Large intestine (tissue), 3 donors: Measurements from ENCODE around the gene HS3ST6. TPM values are rescaled to one million over a fixed set of nuclear protein-coding genes. Genes with fewer than 3 reads are reported as not detected.
"Not testable (repeated sequence)": the region's sequence is repeated elsewhere in the genome, so short reads cannot be mapped to it uniquely, and the experiment has no call there.

Experiments
- DNase-seq, 2 donors: peaks; one replicate each; pipeline versions ENCODE4 v3.0.0 to v3.0.0-alpha.2; 2013
- H3K27ac ChIP-seq: one replicate; pipeline ENCODE4 v1.5.1; 2013; ENCODE audit warnings: low read length
- H3K27me3 ChIP-seq: 2 replicates; pipeline ENCODE4 v1.6.1; 2013; ENCODE audit warnings: low read length; ENCODE audit not compliant: control insufficient read depth, insufficient read depth
- H3K36me3 ChIP-seq: 2 replicates; pipeline ENCODE4 v1.6.1; 2013; ENCODE audit warnings: low read length; ENCODE audit not compliant: control insufficient read depth, insufficient read depth
- H3K4me1 ChIP-seq: one replicate; pipeline ENCODE4 v1.6.1; 2013; ENCODE audit warnings: low read length; ENCODE audit not compliant: control insufficient read depth, insufficient read depth
- H3K4me3 ChIP-seq: one replicate; pipeline ENCODE4 v1.5.1; 2013; ENCODE audit warnings: low read length
- H3K9me3 ChIP-seq: one replicate; pipeline ENCODE4 v1.6.1; 2013; ENCODE audit warnings: mild to moderate bottlenecking, low read depth, low read length, moderate library complexity; ENCODE audit not compliant: control insufficient read depth
- WGBS: methylation state at CpG from one replicate; pipeline ENCODE4 v1.1.5; 2013; ENCODE audit warnings: low lambda C conversion rate; ENCODE audit not compliant: insufficient coverage; 5-methylcytosine and 5-hydroxymethylcytosine counted together
- polyA plus RNA-seq: library from polyadenylated mRNA; unstranded; fragments of 120-200 nt; gene quantifications from one replicate; pipeline ENCODE4 v1.2.1, GENCODE V29; 2013

HS3ST6 gene
- polyA plus RNA-seq, 1 donor = 0.04 TPM

GRCh38 chr16:1923299-1924034, 5.3 kb upstream of the HS3ST6 start:
- Histone ChIP-seq H3K27ac (no peak overlapping the region), H3K4me1 (peaks cover 14% of the 10 kb centered on the region), H3K27me3 (peaks cover 49% of the 10 kb centered on the region), H3K36me3 (no peaks in the 10 kb centered on the region), H3K4me3 (no peak overlapping the region), H3K9me3 (peaks cover 6% of the 10 kb centered on the region)
- peak; percentile 49 to 68 for DNase-seq
- no CpG with 5 or more reads among the region's 24 CpGs for WGBS

DNA sequence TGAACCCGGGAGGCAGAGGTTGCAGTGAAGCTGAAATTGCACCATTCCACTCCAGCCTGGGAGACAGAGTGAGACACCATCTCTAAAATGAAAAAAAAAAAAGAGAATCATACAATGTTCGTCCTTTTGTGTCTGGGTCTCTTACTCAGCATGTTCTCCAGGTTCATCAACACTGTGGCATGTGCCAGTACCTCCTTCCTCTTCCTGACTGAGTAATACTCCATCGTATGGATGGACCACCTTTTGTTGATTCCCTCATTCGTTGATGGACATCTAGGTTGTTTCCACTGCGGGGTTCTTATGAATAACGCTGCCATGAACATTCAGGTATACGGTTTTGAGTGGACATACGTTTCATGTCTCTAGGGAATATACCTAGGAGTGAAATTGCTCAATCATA, 4.1 kb upstream of the HS3ST6 start:
- Histone ChIP-seq H3K9me3 (peaks cover 10% of the 10 kb centered on the region), H3K4me1 (peaks cover 14% of the 10 kb centered on the region), H3K36me3 (no peaks in the 10 kb centered on the region), H3K27me3 (peaks cover 55% of the 10 kb centered on the region), H3K27ac (no peak overlapping the region), H3K4me3 (no peak overlapping the region)
- no peak for DNase-seq
- 100% methylated on average over 1 of the region's 8 CpGs for WGBS

- Histone ChIP-seq H3K36me3 (no peaks in the 10 kb centered on the region), H3K9me3 (peaks cover 10% of the 10 kb centered on the region), H3K27ac (no peak overlapping the region), H3K27me3 (peaks cover 71% of the 10 kb centered on the region), H3K4me3 (no peak overlapping the region), H3K4me1 (peaks cover 14% of the 10 kb centered on the region)
- WGBS = no CpG with 5 or more reads among the region's 15 CpGs
- no peak for DNase-seq
Observed at GRCh38 chr16:1920727-1921171, 2.5 kb upstream of the HS3ST6 start.

DNA sequence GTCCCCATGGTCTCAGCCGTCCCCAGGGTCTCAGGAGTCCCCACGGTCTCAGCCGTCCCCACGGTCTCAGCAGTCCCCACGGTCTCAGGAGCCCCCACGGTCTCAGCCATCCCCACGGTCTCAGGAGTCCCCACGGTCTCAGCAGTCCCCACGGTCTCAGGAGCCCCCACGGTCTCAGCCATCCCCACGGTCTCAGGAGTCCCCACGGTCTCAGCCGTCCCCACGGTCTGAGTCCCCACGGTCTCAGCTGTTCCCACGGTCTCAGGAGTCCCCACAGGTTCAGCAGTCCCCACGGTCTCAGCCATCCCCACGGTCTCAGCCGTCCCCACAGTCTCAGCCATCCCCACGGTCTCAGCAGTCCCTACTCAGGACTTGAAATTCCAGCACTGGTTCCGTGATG, 1.9 kb upstream of the HS3ST6 start:
- DNase-seq = not testable (repeated sequence)
- WGBS = 95% methylated on average over 5 of the region's 21 CpGs

DNA sequence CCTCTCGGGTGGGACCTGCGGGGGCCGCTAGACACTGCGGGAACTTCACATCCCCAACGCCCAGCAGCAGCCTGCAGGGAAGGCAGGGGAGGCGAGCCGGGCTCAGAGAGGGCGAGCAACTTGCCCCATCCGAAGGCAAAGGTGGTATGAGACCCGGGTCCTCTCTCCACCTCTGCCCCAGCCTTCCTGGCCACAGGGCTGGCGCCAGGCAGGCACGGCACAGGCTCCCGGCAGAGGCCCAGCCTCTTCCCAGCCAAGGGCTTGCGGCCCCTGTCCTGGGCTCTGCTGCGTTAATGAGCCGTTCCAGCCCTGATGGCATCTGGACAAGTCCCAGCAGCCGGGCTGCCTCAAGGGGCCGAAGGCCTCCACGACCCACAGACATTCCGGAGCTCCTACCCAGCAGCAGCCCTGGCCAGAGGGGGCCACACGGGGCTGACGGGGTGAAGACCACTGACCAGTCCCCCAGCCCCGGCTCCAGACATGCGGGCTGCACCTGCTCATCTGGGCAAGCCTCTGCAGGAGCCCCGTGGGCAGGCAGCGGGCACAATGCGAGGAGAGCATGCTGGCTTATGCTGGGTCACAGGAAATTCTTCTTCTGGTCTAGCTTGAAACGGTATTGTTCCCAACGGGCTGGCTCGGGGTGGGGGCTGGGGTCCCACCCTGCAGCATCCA, 1.2 kb upstream of the HS3ST6 start:
- Histone ChIP-seq H3K9me3 (peaks cover 10% of the 10 kb centered on the region), H3K4me1 (peaks cover 14% of the 10 kb centered on the region), H3K27me3 (peaks cover 79% of the 10 kb centered on the region), H3K27ac (no peak overlapping the region), H3K4me3 (no peak overlapping the region), H3K36me3 (no peaks in the 10 kb centered on the region)
- DNase-seq = no peak
- WGBS = no CpG with 5 or more reads among the region's 30 CpGs

More for the DNA sequence above, 1.9 kb upstream of the HS3ST6 start:
- peaks cover 75% of the 10 kb centered on the region for H3K27me3 ChIP-seq
- not testable (repeated sequence) for H3K27ac ChIP-seq, H3K4me3 ChIP-seq, H3K36me3 ChIP-seq
- peaks cover 10% of the 10 kb centered on the region for H3K9me3 ChIP-seq
- H3K4me1 ChIP-seq = peaks cover 14% of the 10 kb centered on the region

DNA sequence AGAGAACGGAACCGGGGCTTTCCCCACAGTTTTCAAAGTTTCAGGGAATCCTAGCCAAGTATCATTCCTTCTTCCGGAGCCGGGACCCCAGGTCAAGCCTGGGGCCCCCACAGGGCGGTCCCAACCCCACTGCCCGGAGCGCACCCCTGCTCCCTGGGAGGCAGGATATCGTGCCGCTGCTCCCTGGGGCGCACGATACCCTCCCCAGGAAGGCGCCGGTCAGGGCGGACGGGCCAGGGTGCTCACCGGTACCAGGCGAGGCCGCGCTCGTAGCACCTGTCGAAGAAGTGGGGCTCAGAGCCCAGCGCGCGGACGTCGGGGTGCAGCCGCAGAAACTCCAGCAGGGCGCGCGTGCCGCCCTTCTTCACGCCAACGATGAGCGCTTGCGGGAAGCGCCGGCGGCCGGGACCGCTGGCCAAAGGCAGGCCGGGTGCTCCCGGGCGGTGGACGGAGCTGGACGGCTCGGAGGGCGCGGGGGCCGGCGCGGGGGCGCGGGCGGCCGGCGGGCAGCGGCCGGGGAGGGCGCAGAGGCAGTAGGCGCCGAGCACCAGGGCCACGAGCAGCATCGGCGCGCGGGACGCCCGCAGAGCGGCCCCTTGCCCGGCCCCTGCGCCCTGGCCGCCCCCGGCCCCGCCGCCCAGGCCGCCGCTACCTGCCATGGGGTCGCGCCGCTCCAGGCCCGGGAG, 407 bp downstream of the HS3ST6 start:
- DNase-seq = no peak
- Histone ChIP-seq H3K27me3 (peaks cover 72% of the 10 kb centered on the region), H3K4me1 (peaks cover 21% of the 10 kb centered on the region), H3K9me3 (peaks cover 10% of the 10 kb centered on the region), H3K4me3 (no peak overlapping the region), H3K36me3 (no peaks in the 10 kb centered on the region), H3K27ac (no peak overlapping the region)
- no CpG with 5 or more reads among the region's 81 CpGs for WGBS

- Histone ChIP-seq H3K36me3 (no peaks in the 10 kb centered on the region), H3K4me3 (no peak overlapping the region), H3K27me3 (peaks cover 67% of the 10 kb centered on the region), H3K27ac (no peak overlapping the region), H3K4me1 (peaks cover 26% of the 10 kb centered on the region), H3K9me3 (peaks cover 12% of the 10 kb centered on the region)
- no CpG with 5 or more reads among the region's 22 CpGs for WGBS
- no peak for DNase-seq
Observed at GRCh38 chr16:1917056-1917664, 1.1 kb downstream of the HS3ST6 start.

- no CpG with 5 or more reads among the region's 5 CpGs for WGBS
- H3K27ac ChIP-seq = no peak overlapping the region
- no peak for DNase-seq
- H3K4me1 ChIP-seq = peaks cover 29% of the 10 kb centered on the region
- H3K36me3 ChIP-seq = no peaks in the 10 kb centered on the region
- peaks cover 64% of the 10 kb centered on the region for H3K27me3 ChIP-seq
- H3K9me3 ChIP-seq = peaks cover 13% of the 10 kb centered on the region
- H3K4me3 ChIP-seq = no peak overlapping the region
Observed at GRCh38 chr16:1916640-1916990, 1.6 kb downstream of the HS3ST6 start.

- H3K36me3 ChIP-seq = no peaks in the 10 kb centered on the region
- H3K4me1 ChIP-seq = peaks cover 29% of the 10 kb centered on the region
- peaks cover 58% of the 10 kb centered on the region for H3K27me3 ChIP-seq
- peaks cover 13% of the 10 kb centered on the region for H3K9me3 ChIP-seq
- H3K27ac ChIP-seq = no peak overlapping the region
- no peak for DNase-seq
- no CpG with 5 or more reads among the region's 25 CpGs for WGBS
- H3K4me3 ChIP-seq = no peak overlapping the region
Observed at GRCh38 chr16:1915732-1916639, 2.2 kb downstream of the HS3ST6 start.
